Effector memory CD8-positive, alpha-beta T cell (primary cell): ENCODE results near the gene FAM193A.
A peak's percentile ranks its signal among the peaks of the same experiment; 100 is the strongest.

Source experiments
- ATAC-seq: fragments of 150-1000 bp; cut with Tn5 transposase; replicated peaks from 2 replicates; pipeline ENCODE4 v1.10.0; 2021; ENCODE audit warnings: mild to moderate bottlenecking, moderate library complexity
- DNase-seq, 3 experiments: peaks; one replicate each; pipeline ENCODE4 v3.0.0; 2021
- H3K27ac Mint-ChIP-seq, 2 donors: one replicate each; pipeline ENCODE4 v1.8.0; 2022; ENCODE audit warnings: mild to moderate bottlenecking in 2 of 2, mixed read lengths in 2 of 2, moderate library complexity in 2 of 2
- H3K27me3 Mint-ChIP-seq, 2 donors: one replicate each; pipeline ENCODE4 v1.8.0; 2022; ENCODE audit warnings: mixed read lengths in 2 of 2
- H3K36me3 Mint-ChIP-seq: one replicate; pipeline ENCODE4 v1.8.0; 2022; ENCODE audit warnings: mild to moderate bottlenecking, moderate library complexity, mixed read lengths; ENCODE audit not compliant: insufficient read depth
- H3K4me1 Mint-ChIP-seq, 2 donors: one replicate each; pipeline ENCODE4 v1.8.0; 2022; ENCODE audit warnings: low read depth in 2 of 2, mixed read lengths in 2 of 2
- H3K4me3 Mint-ChIP-seq, 2 donors: one replicate each; pipeline ENCODE4 v1.8.0; 2022; ENCODE audit warnings: mild to moderate bottlenecking in 2 of 2, mixed read lengths in 2 of 2, moderate library complexity in 2 of 2
- H3K9me3 Mint-ChIP-seq, 2 donors: one replicate each; pipeline ENCODE4 v1.8.0; 2022; ENCODE audit warnings: mixed read lengths in 2 of 2

Gene FAM193A

DNA sequence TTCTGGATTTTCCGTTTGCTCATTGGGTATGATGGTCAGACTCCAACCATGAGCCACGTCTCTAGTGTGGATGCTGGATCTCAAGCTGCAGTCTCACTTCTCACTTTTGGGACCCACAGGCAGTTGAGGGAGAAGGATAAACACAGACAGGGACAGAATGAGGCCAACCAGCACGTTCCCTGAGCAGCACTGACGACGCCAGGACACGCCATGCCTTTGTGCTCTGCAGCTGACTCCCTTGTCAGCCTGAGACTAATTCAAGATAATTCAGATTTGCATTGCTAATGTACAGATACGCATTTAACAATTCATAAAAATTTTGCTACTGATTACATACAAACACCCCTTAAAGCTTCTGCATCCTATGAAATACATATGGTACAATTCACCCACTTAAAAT is 106.5 kb downstream of the FAM193A start:
- no peak for ATAC-seq

GRCh38 chr4:2643555-2643954 is 107.1 kb downstream of the FAM193A start:
- H3K27ac Mint-ChIP-seq = no peak overlapping the region
- ATAC-seq (no peak), DNase-seq (no peak)
- no peaks in the 10 kb centered on the region for H3K9me3 Mint-ChIP-seq
- H3K4me1 Mint-ChIP-seq = no peaks in the 10 kb centered on the region
- no peaks in the 10 kb centered on the region for H3K27me3 Mint-ChIP-seq
- H3K4me3 Mint-ChIP-seq = no peak overlapping the region
- peaks cover 70% of the 10 kb centered on the region for H3K36me3 Mint-ChIP-seq

More for the DNA sequence above, 106.5 kb downstream of the FAM193A start:
- no peak for DNase-seq
- Mint-ChIP-seq H3K4me3 (no peak overlapping the region), H3K9me3 (no peaks in the 10 kb centered on the region), H3K27me3 (no peaks in the 10 kb centered on the region), H3K4me1 (no peaks in the 10 kb centered on the region), H3K36me3 (peaks cover 66% of the 10 kb centered on the region), H3K27ac (no peak overlapping the region)

GRCh38 chr4:2646396-2647149 is 110.1 kb downstream of the FAM193A start:
- Mint-ChIP-seq H3K27ac (no peak overlapping the region), H3K36me3 (peaks cover 59% of the 10 kb centered on the region), H3K4me3 (no peak overlapping the region), H3K27me3 (no peaks in the 10 kb centered on the region), H3K4me1 (peaks cover 5% of the 10 kb centered on the region in 2 donors), H3K9me3 (no peaks in the 10 kb centered on the region)
- no peak for ATAC-seq
- no peak for DNase-seq

DNA sequence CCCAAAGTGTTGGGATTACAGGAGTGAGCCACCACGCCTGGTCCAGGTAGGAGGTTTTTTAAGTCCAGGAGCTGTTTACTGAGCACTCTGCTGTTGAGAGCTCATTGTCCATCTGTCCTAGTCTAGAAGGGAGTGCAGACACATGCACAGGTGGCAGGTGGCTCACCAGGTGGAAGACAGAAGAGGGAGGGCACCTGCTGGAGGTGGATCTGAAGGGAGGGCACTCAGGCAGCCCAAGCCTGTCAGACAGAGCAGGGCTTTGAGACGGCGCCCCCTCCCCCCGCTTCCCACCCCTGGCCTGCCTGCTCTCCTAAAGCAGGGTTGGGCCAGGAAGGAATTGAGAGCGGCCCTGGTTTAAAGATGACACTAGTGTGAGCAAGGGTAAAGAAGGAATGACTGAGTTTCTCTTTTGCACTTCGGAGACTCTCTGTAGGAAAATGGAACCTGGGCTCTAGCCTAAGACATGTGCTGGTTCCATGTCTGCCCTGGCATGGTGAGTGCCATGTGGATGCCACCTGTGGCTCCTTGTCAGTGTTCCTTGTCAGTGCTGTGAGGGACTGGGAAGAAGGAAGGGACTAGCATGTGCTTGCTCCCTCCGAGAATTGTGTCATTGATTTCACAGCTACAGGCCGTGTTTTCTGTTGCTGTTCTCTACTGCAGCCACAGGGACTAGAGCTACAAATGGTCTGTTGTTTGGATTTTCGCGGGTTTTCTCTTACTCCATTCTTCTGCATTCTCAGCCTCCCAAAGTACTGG is 111.1 kb downstream of the FAM193A start:
- Mint-ChIP-seq H3K27me3 (no peaks in the 10 kb centered on the region), H3K4me3 (no peak overlapping the region), H3K4me1 (peaks cover 9 to 12% of the 10 kb centered on the region in 2 donors), H3K36me3 (peaks cover 50% of the 10 kb centered on the region), H3K9me3 (no peaks in the 10 kb centered on the region), H3K27ac (no peak overlapping the region)
- ATAC-seq (no peak), DNase-seq (no peak)

DNA sequence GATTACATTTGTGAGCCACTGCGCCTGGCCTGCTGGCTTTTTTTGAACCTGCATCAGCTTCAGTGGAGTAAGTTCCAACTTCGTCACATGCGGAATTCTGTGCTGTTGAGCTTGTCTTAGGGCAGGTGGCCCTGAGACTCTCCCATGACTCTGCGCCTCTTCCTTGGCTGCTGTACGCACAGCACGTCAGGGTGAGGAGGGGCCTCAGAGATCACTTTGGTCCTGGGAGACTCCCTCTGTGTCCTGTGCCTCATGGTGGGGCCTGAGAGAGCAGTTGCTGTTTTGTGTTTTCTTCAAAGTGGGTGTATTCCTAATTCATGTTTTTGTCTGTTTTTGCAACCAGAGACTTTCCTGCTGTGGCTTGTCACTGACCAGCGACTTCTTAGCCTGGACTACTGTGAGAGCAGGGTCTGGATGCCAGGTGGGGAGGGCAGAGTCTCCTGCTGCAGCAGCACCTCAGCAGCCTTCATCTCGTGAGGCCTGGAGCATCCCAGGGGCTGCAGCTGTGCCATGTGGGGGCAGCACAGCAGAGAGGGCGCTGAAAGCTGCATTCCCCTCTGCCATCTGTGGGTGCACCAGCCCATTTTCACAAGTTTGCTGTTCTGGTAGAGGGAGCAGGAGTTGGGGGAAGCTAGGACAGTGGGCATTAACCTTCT is 111.8 kb downstream of the FAM193A start:
- Mint-ChIP-seq H3K4me1 (peaks cover 10 to 14% of the 10 kb centered on the region in 2 donors), H3K27ac (no peak overlapping the region), H3K9me3 (no peaks in the 10 kb centered on the region), H3K36me3 (peaks cover 44% of the 10 kb centered on the region), H3K27me3 (no peaks in the 10 kb centered on the region), H3K4me3 (no peak overlapping the region)
- ATAC-seq = no peak
- no peak for DNase-seq

GRCh38 chr4:2649604-2650114 is 113.2 kb downstream of the FAM193A start:
- no peak overlapping the region for H3K4me3 Mint-ChIP-seq
- ATAC-seq (no peak), DNase-seq (no peak)
- H3K4me1 Mint-ChIP-seq = peaks cover 10 to 14% of the 10 kb centered on the region in 2 donors
- H3K9me3 Mint-ChIP-seq = no peaks in the 10 kb centered on the region
- H3K27me3 Mint-ChIP-seq = no peaks in the 10 kb centered on the region
- peaks cover 48% of the 10 kb centered on the region for H3K36me3 Mint-ChIP-seq
- no peak overlapping the region for H3K27ac Mint-ChIP-seq

DNA sequence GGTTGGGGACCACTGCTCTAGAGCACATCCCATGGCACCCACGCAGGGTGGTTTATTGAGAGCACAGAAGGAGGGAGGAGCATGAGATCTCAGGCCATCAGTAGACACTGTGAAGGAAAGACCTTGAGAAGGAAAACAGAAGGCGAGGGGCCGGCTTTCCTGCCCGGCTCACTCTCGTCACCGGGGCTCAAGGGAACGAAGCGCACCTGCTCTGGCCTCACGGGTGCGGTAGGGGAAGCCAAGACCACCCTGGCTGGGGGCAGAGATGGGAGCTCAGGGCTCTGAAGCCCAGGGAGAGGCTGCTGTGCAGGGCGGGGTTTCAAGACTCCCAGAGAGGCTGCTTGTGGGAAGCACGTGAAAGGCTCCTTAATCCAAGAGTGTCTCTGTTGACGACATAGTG is 113.8 kb downstream of the FAM193A start:
- DNase-seq = no peak
- H3K9me3 Mint-ChIP-seq = no peaks in the 10 kb centered on the region
- no peaks in the 10 kb centered on the region for H3K27me3 Mint-ChIP-seq
- H3K36me3 Mint-ChIP-seq = peaks cover 48% of the 10 kb centered on the region
- H3K4me3 Mint-ChIP-seq = no peak overlapping the region
- peaks cover 10 to 14% of the 10 kb centered on the region in 2 donors for H3K4me1 Mint-ChIP-seq
- no peak overlapping the region for H3K27ac Mint-ChIP-seq
- ATAC-seq = no peak

GRCh38 chr4:2651546-2651945 is 115.1 kb downstream of the FAM193A start:
- peak overlapping the region; percentile 33 to 62 for H3K27ac Mint-ChIP-seq
- H3K9me3 Mint-ChIP-seq = no peaks in the 10 kb centered on the region
- H3K4me3 Mint-ChIP-seq = no peak overlapping the region
- H3K4me1 Mint-ChIP-seq = peaks cover 10 to 14% of the 10 kb centered on the region in 2 donors
- peaks cover 39% of the 10 kb centered on the region for H3K36me3 Mint-ChIP-seq
- ATAC-seq (no peak), DNase-seq (no peak)
- H3K27me3 Mint-ChIP-seq = no peaks in the 10 kb centered on the region

- Mint-ChIP-seq H3K27me3 (no peaks in the 10 kb centered on the region), H3K9me3 (no peaks in the 10 kb centered on the region), H3K4me3 (no peak overlapping the region), H3K27ac (peak overlapping the region; percentile 62 to 75), H3K36me3 (peaks cover 34% of the 10 kb centered on the region), H3K4me1 (peaks cover 10 to 14% of the 10 kb centered on the region in 2 donors)
- DNase-seq (no peak), ATAC-seq (no peak)
Observed at GRCh38 chr4:2651998-2652397, 115.6 kb downstream of the FAM193A start.

DNA sequence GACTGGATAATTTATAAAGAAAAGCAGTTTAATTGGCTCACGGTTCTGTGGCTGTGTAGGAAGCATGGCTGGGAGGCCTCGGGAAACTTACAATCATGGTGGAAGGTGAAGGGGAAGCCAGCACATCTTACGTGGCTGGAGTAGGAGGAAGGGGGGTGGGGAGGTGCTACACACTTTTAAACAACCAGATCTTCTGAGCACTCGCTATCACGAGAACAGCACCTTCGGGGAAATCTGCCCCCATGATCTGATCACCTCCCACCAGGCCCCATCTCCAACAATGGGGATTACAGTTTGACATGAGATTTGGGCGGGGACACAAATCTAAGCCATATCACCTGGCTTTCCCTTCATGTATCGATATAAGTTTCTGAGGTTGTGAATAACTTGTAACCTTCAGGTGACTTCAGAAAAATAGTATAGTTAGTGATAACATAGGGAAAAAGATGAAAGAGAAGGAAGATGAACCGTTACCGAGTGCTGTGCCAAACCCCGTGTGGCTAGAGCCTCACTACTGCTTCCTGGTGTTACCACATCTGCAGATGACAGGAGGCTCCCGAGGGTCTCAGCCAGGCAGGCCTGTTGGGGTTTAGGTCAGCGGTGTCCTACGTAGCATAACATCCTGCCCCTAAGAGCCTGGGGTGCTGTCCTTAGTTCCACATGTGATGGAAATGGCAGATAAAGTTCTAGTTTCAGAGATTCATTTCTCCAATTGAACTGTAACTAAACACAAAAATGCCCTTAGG is 116.1 kb downstream of the FAM193A start:
- DNase-seq = no peak
- Mint-ChIP-seq H3K36me3 (peaks cover 31% of the 10 kb centered on the region), H3K27me3 (no peaks in the 10 kb centered on the region), H3K9me3 (no peaks in the 10 kb centered on the region), H3K27ac (peak overlapping the region; percentile 62 to 75), H3K4me3 (no peak overlapping the region), H3K4me1 (peaks cover 10 to 14% of the 10 kb centered on the region in 2 donors)
- ATAC-seq = no peak

- no peaks in the 10 kb centered on the region for H3K27me3 Mint-ChIP-seq
- ATAC-seq = no peak
- no peak for DNase-seq
- no peak overlapping the region for H3K27ac Mint-ChIP-seq
- no peak overlapping the region for H3K4me3 Mint-ChIP-seq
- no peaks in the 10 kb centered on the region for H3K9me3 Mint-ChIP-seq
- peaks cover 2 to 9% of the 10 kb centered on the region in 2 donors for H3K4me1 Mint-ChIP-seq
- H3K36me3 Mint-ChIP-seq = peaks cover 64% of the 10 kb centered on the region
Observed at GRCh38 chr4:2660596-2661211, 124.3 kb downstream of the FAM193A start.

DNA sequence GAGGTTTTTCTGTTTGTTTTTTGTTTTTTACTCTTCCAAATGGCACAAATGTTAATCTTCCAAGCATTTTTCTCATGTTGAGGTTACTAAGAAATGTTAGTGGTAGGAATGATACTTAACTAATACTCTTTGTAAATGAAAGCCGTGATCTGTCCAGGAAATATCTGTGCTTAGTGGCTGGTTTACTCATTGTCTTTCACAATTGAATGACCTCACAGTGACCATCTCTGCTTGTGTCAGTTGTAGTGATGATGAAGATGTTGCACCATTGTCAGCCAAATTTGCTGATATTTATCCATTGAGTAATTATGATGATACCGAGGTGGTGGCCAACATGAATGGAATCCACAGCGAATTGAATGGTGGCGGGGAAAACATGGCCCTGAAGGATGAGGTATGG is 126.2 kb downstream of the FAM193A start:
- no peaks in the 10 kb centered on the region for H3K27me3 Mint-ChIP-seq
- no peak for ATAC-seq
- no peaks in the 10 kb centered on the region for H3K9me3 Mint-ChIP-seq
- H3K4me3 Mint-ChIP-seq = no peak overlapping the region
- H3K36me3 Mint-ChIP-seq = peaks cover 71% of the 10 kb centered on the region
- DNase-seq = no peak
- peaks cover 15 to 28% of the 10 kb centered on the region in 2 donors for H3K4me1 Mint-ChIP-seq
- H3K27ac Mint-ChIP-seq = no peak overlapping the region

GRCh38 chr4:2663275-2663674 is 126.8 kb downstream of the FAM193A start:
- no peak overlapping the region for H3K27ac Mint-ChIP-seq
- ATAC-seq = no peak
- H3K9me3 Mint-ChIP-seq = no peaks in the 10 kb centered on the region
- H3K36me3 Mint-ChIP-seq = peaks cover 69% of the 10 kb centered on the region
- H3K27me3 Mint-ChIP-seq = no peaks in the 10 kb centered on the region
- H3K4me1 Mint-ChIP-seq = peaks cover 15 to 28% of the 10 kb centered on the region in 2 donors
- no peak for DNase-seq
- H3K4me3 Mint-ChIP-seq = no peak overlapping the region
